GM18909 (cell line): ENCODE measurements around the gene SSU72.

ENCODE experiments used
- ATAC-seq: cut with Tn5 transposase; IDR thresholded peaks from one replicate; pipeline ENCODE4 v1.9.1; 2021; ENCODE audit warnings: mild to moderate bottlenecking; ENCODE audit not compliant: unreplicated experiment, poor library complexity

Gene SSU72

DNA sequence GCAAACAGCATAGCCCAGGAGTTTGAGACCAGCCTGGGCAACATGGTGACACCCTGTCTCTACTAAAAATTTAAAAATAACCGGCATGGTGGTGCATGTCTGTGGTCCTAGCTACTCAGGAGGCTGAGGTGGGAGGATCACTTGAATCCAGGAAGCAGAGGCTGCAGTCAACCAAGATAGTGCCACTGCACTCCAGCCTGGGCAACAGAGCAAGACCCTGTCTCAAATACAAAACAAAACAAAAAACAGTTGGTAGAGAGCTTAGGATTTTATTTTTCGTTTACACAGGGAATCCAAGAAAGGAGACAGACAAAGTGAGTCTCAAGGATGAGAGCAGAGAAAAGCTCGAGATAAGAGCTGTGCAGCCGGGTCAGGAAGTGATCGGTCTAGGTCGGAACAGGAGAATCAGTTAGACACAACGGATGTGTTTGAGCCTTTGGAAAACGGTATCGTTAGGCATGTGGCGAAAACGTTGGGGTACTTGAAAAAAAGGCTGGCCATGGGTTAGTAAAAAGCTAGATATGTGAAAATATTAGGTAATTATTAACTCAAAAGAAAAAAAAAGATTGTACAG, 38.9 kb upstream of the SSU72 start:
- no peak for ATAC-seq

DNA sequence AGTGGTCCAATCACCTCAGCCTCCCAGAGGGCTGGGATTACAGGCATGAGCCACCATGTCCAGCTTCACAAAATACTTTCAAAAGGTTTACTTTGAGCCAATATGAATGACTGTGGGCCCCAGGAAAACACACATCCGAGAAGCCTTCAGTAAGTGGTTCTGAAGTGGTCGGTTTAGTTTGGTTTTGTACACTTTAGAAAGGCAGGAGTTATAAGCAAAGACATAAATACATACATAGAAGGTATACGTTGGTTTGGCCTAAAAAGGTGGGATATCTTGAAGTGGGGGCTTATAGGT, 37.4 kb upstream of the SSU72 start:
- no peak for ATAC-seq

DNA sequence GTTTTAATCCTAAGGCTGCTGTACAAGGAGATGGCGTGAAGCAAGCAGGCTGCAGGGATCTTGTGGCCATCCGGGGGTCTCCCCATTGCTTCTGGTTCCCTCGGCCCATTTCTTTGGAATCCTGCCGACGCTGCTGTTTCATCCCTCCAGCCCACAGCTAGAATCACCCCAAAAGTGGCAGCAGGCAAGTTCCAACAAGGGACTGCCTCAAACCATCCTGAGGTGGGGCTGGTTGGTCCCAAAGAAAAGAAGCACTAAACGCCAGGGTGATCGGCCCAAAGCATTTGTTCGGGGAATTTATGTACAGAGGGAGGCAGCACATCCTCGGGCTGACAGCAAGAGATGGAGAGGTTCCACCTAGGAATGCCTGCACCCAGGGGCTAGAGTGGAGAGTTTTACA, 36.1 kb upstream of the SSU72 start:
- ATAC-seq: no peak

DNA sequence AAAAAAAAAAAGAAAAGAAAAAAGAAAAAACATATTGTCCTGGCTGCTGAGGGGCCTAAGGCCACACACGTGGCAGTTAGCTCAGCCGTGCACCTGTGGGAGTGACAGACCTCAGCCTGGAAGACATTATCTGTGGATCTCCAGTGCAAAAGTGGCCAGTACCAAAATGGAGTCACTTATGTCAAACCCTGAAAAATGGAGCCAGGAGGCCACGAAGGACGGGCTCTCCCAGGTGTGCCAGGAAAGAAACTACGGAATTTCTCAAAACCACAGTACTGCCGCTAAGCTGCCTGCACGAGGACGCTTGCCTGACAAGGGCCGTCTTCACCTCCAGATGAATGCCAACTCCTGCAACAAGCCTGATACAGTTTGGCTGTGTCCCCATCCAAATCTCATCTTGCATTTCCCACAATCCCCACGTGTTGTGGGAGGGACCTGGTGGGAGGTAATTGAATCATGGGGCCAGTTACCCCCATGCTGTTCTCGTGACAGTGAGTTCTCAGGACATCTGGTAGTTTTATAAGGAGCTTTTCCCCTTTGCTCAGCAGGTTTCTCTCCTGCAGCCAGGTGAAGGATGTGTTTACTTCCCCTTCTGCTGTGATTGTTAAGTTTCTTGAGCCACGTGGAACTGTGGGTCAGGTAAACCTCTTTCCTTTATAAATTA, 35.3 kb upstream of the SSU72 start:
- ATAC-seq: no peak

DNA sequence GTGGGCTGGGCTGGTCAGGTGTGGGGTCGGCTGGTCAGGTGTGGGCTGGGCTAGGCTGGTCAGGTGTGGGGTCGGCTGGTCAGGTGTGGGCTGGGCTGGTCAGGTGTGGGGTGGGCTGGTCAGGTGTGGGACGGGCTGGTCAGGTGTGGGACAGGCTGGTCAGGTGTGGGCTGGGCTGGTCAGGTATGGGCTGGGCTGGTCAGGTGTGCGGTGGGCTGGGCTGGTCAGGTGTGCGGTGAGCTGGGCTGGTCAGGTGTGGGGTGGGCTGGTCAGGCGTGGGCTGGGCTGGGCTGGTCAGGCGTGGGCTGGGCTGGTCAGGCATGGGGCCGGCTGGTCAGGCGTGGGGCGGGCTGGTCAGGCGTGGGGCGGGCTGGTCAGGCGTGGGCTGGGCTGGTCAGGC, 31.6 kb upstream of the SSU72 start:
- ATAC-seq: no peak

DNA sequence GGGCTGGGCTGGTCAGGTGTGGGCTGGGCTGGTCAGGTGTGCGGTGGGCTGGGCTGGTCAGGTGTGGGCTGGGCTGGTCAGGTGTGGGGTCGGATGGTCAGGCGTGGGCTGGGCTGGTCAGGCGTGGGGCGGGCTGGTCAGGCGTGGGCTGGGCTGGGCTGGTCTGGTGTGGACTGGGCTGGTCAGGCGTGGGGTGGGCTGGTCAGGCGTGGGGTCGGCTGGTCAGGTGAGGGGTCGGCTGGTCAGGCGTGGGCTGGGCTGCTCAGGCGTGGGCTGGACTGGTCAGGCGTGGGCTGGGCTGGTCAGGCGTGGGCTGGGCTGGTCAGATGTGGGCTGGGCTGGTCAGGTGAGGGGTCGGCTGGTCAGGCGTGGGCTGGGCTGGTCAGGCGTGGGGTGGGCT, 31.1 kb upstream of the SSU72 start:
- no peak for ATAC-seq

DNA sequence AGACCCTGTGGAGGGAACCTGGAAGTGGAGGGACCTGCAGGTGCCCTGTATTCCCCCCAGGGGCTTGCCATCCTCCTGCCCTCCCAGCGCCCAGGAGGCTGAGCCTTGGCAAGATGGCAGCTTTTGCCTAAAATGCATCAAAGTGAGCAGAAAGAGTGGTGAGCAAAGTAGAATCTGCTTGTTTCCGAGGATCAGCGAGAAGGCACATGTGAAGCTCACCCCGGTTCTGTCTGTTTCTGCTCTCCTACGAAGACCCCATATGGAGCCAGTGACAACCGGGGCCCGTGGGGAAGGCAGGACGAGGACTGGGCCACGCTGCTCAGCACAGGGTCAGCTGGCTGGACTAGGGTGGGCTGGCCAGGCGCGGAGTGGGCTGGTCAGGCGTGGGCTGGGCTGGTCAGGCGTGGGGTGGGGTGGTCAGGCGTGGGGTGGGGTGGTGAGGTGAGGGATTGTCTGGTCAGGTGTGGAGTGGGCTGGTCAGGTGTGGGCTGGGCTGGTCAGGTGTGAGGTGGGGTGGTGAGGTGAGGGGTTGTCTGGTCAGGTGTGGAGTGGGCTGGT, 30.4 kb upstream of the SSU72 start:
- ATAC-seq: no peak

DNA sequence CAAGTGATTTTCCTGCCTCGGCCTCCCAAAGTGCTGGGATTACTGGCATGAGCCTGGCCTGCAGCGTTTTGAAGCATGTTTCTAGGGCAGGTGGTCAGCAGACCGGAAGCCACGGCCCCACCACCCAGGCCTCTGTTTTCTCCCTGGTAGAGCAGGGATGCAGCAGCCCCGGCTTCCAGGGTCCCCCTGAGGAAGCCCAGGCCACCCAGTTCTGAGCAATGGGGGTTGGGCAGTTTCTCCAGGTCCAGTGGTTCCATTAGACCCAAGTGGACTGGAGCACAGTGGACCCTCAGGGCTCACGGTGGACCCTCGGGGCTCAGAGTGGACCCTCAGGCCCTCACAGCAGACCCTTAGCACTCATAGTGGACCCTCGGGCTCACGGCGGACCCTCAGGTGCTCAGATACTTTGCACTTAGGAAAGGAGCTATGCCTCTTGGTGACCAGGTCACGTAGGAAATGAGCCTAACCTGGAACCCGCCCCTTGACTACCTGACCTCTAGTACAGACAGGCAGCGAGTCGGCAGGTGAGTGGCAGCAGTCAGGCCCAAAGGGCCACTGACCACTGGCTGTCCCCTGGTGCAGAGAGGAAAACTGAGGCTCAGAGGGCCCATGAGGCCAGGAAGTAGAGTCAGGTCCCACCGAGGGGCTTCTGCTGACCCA, 29.8 kb upstream of the SSU72 start:
- ATAC-seq: no peak

DNA sequence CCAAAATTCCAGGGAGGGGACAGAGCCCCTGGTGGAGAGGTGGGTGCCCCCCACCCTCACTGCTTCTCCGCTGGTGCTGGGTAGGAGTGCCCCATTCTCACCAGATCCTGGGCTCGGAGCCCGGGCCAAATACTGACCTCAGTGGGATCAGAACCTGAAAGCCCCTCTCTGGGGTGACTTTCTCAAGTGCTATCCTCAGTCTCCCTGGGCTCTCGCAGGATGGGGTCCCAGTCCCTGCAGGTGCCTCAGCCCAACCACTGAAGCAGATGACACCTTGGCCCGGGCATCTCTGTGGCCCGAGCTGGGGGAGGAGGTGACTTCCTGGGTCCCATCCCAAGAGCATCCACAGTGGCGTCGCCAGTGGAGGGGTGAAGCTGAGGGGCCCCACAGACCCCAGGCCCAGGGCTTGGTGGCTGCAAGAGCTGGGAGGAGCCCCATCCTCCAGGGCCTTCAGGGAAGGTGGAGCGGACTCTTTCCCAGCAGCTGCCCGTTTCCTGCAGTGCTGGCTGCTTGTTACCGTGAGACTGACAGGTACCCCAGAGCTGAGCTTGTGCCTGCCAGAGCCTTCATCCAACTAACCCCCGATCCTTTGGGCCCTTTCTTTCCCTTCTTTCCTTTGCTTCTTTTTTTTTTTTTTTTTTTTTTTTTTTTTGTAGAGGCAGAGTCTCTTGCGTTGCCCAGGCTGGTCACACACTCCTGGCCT, 29.2 kb upstream of the SSU72 start:
- ATAC-seq: no peak

DNA sequence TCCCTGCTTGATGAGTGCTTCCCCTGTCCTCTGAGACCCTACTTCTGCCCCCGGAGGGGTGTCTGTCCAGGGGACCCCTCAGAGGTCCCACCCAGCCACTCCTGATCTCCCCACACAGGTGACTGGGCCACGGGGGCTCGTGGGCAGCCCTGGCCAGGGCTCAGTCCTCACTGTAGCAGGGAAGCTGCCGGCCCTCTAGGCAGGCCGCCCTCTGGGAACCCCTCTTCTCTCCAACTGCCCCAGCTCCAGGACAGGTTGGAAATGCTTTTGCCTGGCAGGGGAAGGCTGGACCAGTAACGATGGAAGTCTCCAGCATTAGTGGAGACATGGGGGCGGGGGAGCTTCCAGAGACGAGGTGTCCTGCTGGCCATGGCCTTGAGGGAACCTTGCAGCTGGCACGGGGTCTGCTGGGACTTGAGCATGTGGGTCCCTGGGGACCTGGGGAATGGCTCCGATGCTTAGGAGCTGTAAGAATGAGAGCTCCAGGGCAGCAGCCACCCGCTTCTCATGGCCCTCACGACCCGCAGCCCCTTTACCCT, 28.4 kb upstream of the SSU72 start:
- ATAC-seq: no peak

DNA sequence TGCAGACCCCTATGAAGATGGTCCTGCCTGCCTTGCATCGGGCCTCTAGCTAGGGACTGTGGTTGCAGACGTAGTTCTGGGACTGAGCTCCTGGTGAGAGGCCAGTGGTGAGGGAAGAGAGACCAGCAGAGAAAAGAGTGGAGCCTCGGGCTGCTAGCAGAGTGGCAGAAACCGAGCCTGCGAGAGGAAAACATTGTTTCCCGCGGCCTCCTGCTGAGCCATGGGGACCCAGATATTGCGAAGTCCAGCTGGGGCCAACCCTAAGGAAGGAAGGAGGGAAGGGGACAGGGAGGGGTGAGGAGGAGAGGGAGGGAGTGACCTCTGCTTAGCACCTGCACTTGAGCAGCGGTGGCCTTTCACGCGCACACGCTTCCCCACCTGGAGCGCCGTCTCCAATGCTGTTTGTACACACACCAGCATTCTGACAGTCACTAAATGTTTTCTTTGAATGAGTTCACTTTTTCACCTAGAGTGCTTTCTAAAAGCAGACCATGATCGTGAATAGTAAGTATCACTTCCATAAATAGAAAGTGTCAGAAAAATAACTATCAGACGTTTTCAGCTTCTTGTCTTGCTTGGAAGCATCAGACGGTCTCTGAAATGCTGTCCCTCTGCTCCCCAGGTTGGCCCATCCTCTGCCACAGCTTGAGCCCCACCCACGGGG, 27.8 kb upstream of the SSU72 start:
- no peak for ATAC-seq

DNA sequence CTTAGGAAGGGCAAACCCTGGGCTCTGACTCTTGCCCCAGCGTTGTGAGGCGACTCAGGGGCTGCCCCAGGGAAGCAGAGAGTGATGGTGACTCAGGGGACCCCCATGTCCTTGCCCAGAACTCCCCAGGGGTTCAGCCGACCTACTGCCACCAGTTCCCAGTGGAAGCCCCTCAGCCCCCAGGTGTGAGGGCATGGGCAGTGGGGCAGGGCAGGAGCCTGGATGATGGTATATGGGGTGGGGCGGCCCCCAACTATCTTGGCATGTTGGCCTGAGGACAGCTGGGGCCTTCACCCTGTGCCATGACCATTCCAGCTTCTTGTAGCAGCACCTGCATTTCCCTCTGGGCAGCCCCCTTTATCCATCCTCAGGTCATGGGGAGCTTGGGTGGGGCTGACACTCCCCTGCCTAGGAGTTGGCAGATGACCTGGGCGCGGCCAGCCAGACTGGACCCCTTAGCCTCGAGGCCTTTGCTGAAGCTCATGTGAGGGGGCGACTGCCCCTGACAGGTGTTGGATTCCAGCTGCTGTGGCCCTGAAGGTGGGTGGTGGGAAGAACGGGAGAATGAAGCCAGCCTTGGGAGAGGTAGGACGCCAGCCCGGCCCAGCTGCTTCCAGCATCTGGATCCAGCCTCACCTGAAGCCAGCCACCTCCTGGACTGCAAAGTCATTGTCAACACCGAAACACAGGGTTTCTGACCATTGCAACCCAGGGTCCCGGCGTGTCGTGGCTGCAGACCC, 27.1 kb upstream of the SSU72 start:
- ATAC-seq: no peak

DNA sequence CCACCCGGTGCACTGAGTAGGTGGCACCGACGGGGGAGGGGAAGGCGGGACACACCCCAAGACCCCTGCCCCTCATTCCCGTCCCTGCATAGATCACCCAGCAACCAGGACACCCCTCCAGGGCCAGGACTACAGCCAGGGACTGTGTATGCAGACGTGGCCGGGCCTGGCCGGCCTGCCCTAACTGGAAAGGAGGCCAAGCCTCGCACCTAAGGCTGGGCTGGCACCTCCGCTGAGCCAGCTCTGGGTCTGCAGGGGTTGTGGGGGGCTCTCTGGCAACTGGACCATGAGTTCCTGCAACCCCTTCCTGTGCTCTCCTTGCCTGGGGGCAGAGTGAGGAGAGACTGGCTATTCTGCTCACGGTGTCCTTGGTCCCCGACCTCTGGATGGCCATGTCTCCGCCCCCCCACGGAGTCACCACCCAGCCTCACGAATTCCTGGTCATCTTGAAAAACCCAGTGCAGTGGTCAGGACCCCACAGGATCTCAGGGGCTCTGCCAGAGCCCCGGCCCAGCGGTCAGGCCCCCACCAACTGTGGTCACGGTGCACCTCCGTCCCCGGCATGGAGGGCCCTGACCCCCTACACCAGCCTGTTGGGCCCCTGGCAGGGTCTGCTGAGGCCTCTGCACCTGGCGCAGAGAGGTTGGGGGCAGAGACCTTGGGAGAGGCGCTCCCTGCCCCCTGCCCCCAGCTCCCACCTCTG, 26.3 kb upstream of the SSU72 start:
- no peak for ATAC-seq

DNA sequence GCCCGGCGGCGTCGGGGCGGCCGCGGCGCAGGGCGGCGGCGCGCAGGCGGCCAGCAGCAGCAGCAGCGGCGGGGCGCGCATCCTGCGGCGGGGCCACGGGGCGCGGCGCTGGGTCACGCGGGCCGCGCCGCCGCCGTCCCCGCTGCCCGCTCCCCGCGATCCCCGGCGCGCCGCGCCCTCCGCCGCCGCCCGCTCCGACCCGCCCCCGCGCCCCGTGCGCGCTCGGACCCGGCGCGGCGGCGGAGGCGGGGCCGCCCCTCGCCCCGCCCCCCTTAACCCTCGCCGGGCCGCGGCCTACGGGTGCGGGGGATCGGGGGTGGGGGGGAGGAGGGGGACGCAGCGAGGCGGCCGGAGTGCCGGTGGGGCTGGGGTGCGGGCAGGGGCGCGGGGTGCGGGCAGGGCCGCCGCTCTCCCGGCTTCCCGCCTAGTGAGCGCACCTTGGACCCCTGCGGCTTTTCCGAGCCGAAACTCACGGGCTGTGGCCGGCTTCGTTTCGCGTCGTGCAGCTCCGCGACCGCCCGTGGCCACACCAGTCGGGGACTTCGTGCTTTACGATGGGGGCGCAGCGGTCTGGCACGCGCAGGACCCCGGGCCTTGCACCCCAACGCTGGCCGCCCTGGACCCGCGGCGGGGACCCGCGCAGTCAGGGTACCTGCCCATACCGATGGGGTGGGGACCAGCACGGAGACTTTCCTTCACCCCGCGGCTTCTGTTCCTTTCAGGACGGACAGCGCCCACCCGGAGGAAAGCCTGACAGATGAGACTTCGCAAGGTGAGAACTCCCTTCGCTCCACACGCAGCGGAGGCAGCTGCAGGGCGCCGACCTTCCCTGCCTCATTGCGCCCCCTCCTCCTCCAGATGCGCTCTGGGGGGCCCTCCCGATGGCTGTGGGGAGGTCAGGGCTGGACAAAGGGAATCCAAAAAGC, 25.5 kb upstream of the SSU72 start, which contains the start of gene FNDC10:
Gene FNDC10, minus strand, starts transcription at position 201 of the 926 bp plus-strand sequence. Its CDS starts 120 bp downstream, at position 81.
- ATAC-seq: no peak

DNA sequence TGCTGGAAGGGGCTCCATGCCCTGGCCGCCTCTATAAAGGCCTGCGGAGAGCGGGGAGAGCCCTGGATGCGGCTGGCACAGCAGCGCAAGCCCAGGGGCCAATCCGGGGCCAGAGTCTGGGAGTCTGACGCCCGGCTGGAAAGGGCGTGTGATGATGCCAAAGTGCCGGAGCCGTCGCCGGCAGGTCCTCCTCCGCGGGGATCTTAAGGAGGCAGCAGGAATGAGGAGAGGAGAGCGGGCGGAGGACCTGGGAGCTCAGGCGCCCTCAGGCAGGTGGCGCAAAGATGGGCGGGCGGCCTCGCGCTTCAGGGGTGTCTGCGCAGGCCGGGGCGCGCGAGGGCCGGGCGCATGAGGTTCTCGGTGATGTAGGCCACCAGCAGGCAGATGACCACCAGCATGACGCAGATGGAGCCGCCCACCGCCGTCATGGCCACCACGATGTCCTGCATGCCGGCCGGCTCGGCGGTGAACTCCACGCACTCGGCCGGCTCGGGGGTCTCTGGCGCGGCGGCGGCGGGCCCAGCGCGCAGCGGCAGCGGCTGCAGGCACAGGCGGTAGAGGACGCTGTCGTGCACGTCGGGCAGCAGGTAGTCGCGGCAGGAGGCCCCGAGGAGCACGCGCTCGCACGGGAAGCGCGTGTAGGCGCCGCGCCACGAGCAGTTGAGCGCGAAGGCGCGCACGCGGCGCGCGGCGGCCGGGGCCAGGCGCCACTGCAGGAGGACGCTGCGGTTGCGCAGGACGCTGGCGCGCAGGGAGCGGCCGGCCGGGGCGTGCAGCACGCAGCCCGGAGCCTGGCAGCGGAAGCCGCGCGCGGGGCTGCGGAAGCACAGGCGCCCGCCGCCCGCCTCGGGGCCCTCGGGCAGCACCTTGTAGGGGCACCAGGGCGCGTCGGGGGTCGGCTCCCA, 24.6 kb upstream of the SSU72 start:
- ATAC-seq: no peak

DNA sequence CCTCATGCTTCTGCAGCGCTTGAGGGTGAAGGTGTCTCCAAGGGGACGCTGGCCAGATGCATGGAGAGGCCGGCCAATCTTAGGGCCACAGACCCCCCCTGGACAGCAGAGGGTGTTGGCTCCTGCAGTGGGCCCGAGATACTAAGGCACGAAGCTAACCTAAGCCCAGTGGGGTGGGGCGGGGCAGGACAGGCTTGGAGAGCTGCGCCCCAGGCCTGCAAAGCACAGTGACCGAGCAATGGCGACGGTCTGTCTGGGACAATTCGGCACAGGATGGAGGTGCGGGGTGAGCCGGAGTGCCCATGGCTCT, 24.0 kb upstream of the SSU72 start:
- no peak for ATAC-seq

DNA sequence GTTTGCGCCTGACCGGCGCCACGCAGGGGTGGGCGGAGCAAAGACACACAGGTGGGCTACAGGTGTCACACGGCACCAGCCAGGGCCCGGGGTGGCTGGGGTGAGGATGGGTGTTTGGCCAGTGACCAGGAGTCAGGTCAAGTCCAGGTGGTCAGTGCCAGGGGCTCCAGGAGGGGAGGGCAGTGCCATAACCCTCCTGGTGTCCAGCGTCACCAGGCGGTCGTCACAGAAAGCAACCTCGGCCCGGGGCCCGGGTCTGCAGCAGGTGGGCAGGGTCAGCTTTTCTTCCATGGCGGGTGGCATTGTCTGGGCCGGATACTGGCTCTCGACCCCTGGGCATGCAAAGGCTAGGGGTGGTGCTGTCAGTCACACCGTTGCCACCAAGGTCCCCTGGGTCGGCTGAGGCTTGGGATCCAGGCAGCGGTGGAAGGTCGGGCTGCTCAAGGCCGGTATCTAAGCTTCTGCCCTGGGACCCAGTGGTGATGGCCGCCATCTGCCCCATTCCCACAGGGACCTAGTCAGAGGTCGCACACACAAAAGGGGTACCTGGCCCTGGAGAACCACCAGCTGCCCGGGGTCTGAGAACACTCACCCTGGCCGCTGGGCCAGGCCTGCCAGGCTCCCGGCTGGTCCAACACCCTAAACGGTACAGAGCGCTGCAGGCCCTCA, 23.5 kb upstream of the SSU72 start:
- no peak for ATAC-seq
